ENCODE data around the gene SLC66A1.

DNA sequence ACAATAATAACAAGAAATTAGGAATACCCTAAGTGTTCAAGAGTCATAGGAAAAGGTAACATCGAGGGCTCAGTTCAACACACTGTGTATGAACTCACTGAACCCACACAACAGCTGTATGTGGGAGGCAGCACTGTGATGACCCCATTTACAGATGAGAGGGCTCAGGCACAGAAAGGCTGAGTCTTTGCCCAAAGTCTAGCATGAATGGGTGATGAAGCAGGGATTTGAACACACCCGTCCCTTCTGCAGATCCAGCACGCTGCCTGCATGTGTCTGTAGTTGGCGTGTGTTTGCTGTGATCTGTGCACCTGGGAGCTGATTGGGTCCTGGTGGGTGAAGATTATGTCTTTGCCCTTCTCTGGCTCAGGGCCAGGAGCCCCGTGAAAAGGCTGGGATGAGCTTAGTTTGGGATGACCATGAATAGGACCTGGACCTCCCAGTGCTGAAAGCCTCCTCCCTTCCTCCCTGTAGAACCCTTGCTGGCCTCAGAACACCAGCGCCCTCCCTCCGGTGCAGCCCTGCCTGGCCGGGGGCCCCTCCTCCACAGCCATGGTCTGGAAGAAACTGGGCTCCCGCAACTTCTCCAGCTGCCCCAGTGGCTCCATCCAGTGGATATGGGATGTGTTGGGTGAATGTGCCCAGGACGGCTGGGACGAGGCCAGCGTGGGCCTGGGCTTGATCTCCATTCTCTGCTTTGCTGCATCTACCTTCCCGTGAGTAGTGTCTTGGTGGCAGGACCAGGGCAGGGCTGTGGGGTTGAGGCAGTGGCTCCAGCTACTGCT, 5.2 kb downstream of the SLC66A1 start:
- TF ChIP-seq POLR2A (IDR thresholded peaks at IDR 0.05; ENCODE audit: low read depth, low read length) (no peak), EZH2 (IDR thresholded peaks at IDR 0.05; ENCODE audit: borderline replicate concordance, low read depth, low read length, severe bottlenecking) (no peak), MYC (IDR thresholded peaks at IDR 0.05; ENCODE audit: low read depth, low read length) (no peak), JUN (IDR thresholded peaks at IDR 0.05; ENCODE audit: borderline replicate concordance, insufficient read depth, insufficient read length, low read depth) (no peak)
- TF ChIP-seq, protein P1, sequence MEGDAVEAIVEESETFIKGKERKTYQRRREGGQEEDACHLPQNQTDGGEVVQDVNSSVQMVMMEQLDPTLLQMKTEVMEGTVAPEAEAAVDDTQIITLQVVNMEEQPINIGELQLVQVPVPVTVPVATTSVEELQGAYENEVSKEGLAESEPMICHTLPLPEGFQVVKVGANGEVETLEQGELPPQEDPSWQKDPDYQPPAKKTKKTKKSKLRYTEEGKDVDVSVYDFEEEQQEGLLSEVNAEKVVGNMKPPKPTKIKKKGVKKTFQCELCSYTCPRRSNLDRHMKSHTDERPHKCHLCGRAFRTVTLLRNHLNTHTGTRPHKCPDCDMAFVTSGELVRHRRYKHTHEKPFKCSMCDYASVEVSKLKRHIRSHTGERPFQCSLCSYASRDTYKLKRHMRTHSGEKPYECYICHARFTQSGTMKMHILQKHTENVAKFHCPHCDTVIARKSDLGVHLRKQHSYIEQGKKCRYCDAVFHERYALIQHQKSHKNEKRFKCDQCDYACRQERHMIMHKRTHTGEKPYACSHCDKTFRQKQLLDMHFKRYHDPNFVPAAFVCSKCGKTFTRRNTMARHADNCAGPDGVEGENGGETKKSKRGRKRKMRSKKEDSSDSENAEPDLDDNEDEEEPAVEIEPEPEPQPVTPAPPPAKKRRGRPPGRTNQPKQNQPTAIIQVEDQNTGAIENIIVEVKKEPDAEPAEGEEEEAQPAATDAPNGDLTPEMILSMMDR (IDR thresholded peaks at IDR 0.05; ENCODE audit: extremely low read depth in 1 of 2, insufficient read depth in 1 of 2, low read depth in 1 of 2, low read length in 2 of 2): no peak

Measured in endothelial cell of umbilical vein (primary cell).